Aorta (tissue), 5 donors: Measurements from ENCODE around the gene FYN. TPM values are rescaled to one million over a fixed set of nuclear protein-coding genes. Genes with fewer than 3 reads are reported as not detected.

Experiments
- ATAC-seq: fragments of 200-7000 bp; cut with Tn5 transposase; one replicate; pipeline ENCODE4 v1.9.1; 2022; ENCODE audit warnings: moderate library complexity; ENCODE audit not compliant: low FRiP score
- DNase-seq, 2 donors: peaks; one replicate each; pipeline ENCODE4 v3.0.0-alpha.2; 2020
- H3K27ac ChIP-seq, 2 donors: one replicate each; pipeline ENCODE4 v1.5.1; 2013; ENCODE audit warnings: low read length in 2 of 2, mild to moderate bottlenecking in 2 of 2, moderate library complexity in 2 of 2, control low read depth in 1 of 2, inconsistent platforms in 1 of 2, low read depth in 1 of 2
- H3K27me3 ChIP-seq, 2 donors: one replicate each; pipeline ENCODE4 v1.6.1; 2013; ENCODE audit warnings: control low read depth in 1 of 2, low read length in 1 of 2, mild to moderate bottlenecking in 1 of 2, moderate library complexity in 1 of 2; ENCODE audit not compliant: insufficient read depth in 2 of 2, control insufficient read depth in 1 of 2
- H3K36me3 ChIP-seq, 2 donors: one replicate each; pipeline ENCODE4 v1.6.1; 2013; ENCODE audit warnings: control low read depth in 1 of 2, low read length in 1 of 2, mild to moderate bottlenecking in 1 of 2; ENCODE audit not compliant: insufficient read depth in 2 of 2, control insufficient read depth in 1 of 2
- H3K4me1 ChIP-seq, 2 donors: one replicate each; pipeline ENCODE4 v1.6.1; 2013; ENCODE audit warnings: low read length in 2 of 2, control low read depth in 1 of 2, mild to moderate bottlenecking in 1 of 2, moderate library complexity in 1 of 2; ENCODE audit not compliant: insufficient read depth in 2 of 2, control insufficient read depth in 1 of 2
- H3K4me3 ChIP-seq, 2 donors: one replicate each; pipeline ENCODE4 v1.5.1; 2013; ENCODE audit warnings: low read length in 2 of 2, control low read depth in 1 of 2, mild to moderate bottlenecking in 1 of 2
- H3K9me3 ChIP-seq: one replicate; pipeline ENCODE4 v1.6.1; 2013; ENCODE audit warnings: mild to moderate bottlenecking, low read length; ENCODE audit not compliant: control insufficient read depth
- WGBS, 2 donors: extraction: QIAGEN DNeasy Blood & Tissue Kit; methylation state at CpG; one replicate each; pipeline ENCODE4 v1.1.7; 2013; 5-methylcytosine and 5-hydroxymethylcytosine counted together
- intact Hi-C, 2 donors: fragments of 100-400 bp; cut with DNase I; formaldehyde crosslinking; loops; one replicate each; pipeline versions ENCODE4 v1.14.2 to v1.15.0; 2022
- polyA plus RNA-seq, 2 donors: library from polyadenylated mRNA; stranded (reverse); fragments of 200-250 nt; gene quantifications; one replicate each; pipeline ENCODE4 v1.2.3, GENCODE V29; 2013
- total RNA-seq, 2 donors: library from RNA; stranded (reverse); fragmentation: NEBNext Ultra II Directional; extraction: Animal tissue kit (Norgen Biotek cat#: 25700); gene quantifications; one replicate each; pipeline ENCODE4 v1.2.1, GENCODE V29; 2021
- donor health status: healthy with polysubstance abuse.
- donor health status: Bipolar disorder and iron deficiency.
- donor health status: DM: no; HTN: no; CAD: no.
- donor health status: DM: no; HTN: no; CAD: no.
- donor health status: DM: yes; HTN: yes; CAD: no.

FYN gene
- total and polyA plus RNA-seq, 4 donors: 31.7 to 162 (median 66.3) TPM

DNA sequence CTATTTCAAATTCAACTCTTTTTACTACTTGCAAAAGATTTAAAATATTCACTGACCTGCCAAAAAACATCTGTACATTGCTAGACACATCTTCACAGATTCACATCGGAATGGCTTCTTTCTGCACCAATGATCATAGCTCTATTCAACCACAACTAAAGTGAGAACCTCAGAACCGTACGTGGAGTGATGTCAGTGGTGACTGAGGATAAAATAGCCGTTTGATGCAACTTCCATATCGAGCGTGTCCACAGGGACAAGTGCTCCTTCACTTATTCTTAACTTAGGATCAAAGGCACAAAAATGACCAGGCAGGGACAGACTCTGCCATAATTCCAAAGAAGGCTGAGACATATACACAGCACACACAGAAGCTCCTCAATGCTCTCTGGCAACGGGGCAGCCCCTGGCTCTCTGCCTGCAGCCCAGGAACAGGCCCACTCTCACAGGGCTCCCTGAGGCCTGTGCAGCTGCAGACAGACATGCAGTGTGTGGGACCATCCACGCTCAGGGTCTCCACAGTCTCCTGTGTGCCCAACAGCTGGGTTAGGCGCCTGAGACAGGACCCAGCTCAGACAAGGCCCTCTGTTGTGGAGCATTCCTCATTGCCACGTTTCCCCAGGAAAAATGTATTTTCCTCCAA is 22.8 kb downstream of the FYN start:
- no peaks in the 10 kb centered on the region for H3K4me1 ChIP-seq
- no peak for ATAC-seq
- 78 to 80% methylated on average over 10 of the region's 10 CpGs for WGBS, 2 donors

DNA sequence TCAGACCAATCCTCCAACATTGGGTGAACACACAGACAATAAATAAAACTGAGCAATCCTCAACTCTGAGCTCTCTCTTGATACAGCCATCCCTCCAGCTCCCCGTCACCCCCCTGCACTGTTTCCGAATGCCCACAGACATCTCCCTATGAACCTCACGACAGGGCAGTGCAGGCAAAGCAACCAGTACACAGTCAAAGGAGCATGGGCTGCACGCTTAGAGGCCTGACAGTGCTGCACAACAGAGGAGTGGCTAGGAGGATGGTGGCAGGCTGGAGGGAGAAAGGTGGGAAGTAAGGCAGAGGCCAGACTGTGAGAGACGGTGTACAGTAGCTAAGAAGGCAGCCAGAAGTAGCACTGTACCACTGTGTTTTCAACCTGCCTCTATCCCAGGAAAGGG is 24.0 kb downstream of the FYN start:
- ATAC-seq: no peak
- whole genome bisulfite sequencing, 2 donors: 88 to 95% methylated on average over 5 of the region's 5 CpGs
- no peak overlapping the region for H3K27ac ChIP-seq
- no peaks in the 10 kb centered on the region for H3K4me1 ChIP-seq
- H3K36me3 ChIP-seq: peaks cover 0 to 2% of the 10 kb centered on the region in 2 donors
- H3K4me3 ChIP-seq: no peak overlapping the region
- no peak for DNase-seq
- H3K9me3 ChIP-seq: no peaks in the 10 kb centered on the region
- intact Hi-C loops: no loop called here
- no peaks in the 10 kb centered on the region for H3K27me3 ChIP-seq

More for the DNA sequence above, 22.8 kb downstream of the FYN start:
- Histone ChIP-seq H3K36me3 (peaks cover 0 to 2% of the 10 kb centered on the region in 2 donors), H3K27me3 (no peaks in the 10 kb centered on the region), H3K27ac (no peak overlapping the region), H3K9me3 (no peaks in the 10 kb centered on the region), H3K4me3 (no peak overlapping the region)
- DNase-seq: no peak
- intact Hi-C loops: no loop called here

GRCh38 chr6:111848262-111848812 is 24.9 kb downstream of the FYN start:
- no peaks in the 10 kb centered on the region for H3K27me3 ChIP-seq
- no peak overlapping the region for H3K4me3 ChIP-seq
- DNase-seq: no peak
- H3K27ac ChIP-seq: no peak overlapping the region
- H3K36me3 ChIP-seq: peaks cover 0 to 2% of the 10 kb centered on the region in 2 donors
- H3K4me1 ChIP-seq: no peaks in the 10 kb centered on the region
- 93 to 97% methylated on average over 7 of the region's 7 CpGs for WGBS, 2 donors
- H3K9me3 ChIP-seq: no peaks in the 10 kb centered on the region
- no peak for ATAC-seq
- intact Hi-C loops: no loop called here

GRCh38 chr6:111846492-111847409 is 26.5 kb downstream of the FYN start:
- Histone ChIP-seq H3K4me1 (no peaks in the 10 kb centered on the region), H3K9me3 (no peaks in the 10 kb centered on the region), H3K36me3 (no peaks in the 10 kb centered on the region), H3K4me3 (no peak overlapping the region), H3K27ac (no peak overlapping the region), H3K27me3 (no peaks in the 10 kb centered on the region)
- DNase-seq: no peak
- intact Hi-C loops: no loop called here
- WGBS, 2 donors: 44 to 45% methylated on average over 5 of the region's 5 CpGs
- no peak for ATAC-seq

DNA sequence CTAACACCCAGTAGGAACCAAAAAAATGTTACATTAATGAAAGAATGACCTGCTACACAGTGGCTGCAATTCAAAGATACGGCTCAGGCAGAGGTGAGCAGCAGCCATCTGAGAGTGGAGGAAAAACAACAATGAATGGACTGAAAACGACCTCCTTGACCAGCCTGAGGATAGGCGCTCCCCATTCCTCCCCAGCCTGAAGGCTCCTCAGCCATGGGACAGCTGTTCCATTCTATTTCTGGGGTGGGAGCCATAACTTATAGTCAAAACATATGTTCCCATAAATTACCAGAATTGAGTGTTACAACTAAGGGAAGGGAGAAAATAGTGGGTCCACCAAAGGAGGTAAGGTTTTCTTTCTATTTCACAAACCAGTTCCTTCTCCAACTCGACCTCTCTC is 27.2 kb downstream of the FYN start:
- Histone ChIP-seq H3K9me3 (no peaks in the 10 kb centered on the region), H3K27me3 (no peaks in the 10 kb centered on the region), H3K27ac (no peak overlapping the region), H3K4me3 (no peak overlapping the region), H3K36me3 (no peaks in the 10 kb centered on the region), H3K4me1 (no peaks in the 10 kb centered on the region)
- DNase-seq (no peak), ATAC-seq (no peak)
- 86 to 88% methylated on average over 4 of the region's 4 CpGs for WGBS, 2 donors
- intact Hi-C loops: no loop called here

GRCh38 chr6:111845441-111845871 is 27.8 kb downstream of the FYN start:
- Histone ChIP-seq H3K36me3 (no peaks in the 10 kb centered on the region), H3K4me3 (no peak overlapping the region), H3K4me1 (no peaks in the 10 kb centered on the region), H3K27ac (no peak overlapping the region), H3K27me3 (no peaks in the 10 kb centered on the region), H3K9me3 (no peaks in the 10 kb centered on the region)
- no peak for ATAC-seq
- 87% methylated on average over 8 of the region's 8 CpGs for WGBS, 2 donors
- intact Hi-C loops: no loop called here
- no peak for DNase-seq

- H3K27me3 ChIP-seq: no peaks in the 10 kb centered on the region
- H3K9me3 ChIP-seq: no peaks in the 10 kb centered on the region
- no peak overlapping the region for H3K4me3 ChIP-seq
- no peak overlapping the region for H3K27ac ChIP-seq
- intact Hi-C loops: no loop called here
- 67 to 71% methylated on average over 2 of the region's 2 CpGs for WGBS, 2 donors
- DNase-seq (no peak), ATAC-seq (no peak)
- no peaks in the 10 kb centered on the region for H3K36me3 ChIP-seq
- H3K4me1 ChIP-seq: no peaks in the 10 kb centered on the region
Measured at GRCh38 chr6:111844921-111845320, 28.3 kb downstream of the FYN start.

DNA sequence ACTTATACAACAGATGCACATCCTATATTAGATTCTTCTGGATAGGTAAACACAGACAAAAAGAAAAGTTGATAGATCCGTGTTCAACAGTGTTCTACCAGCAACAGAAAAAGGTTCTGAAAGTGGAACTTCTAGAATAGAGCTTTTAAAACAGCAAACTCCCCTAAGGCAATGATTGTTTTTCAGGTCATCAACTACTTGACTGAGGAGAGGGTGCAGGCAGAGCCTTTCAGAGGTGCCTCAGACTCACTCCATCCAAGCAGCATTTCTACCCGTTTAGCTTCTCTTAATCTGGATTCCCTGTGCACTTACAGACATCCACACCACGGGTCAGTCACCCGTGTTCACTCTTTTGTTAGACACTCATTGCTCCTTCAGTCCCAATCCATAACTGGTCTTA is 28.9 kb downstream of the FYN start:
- Histone ChIP-seq H3K9me3 (no peaks in the 10 kb centered on the region), H3K36me3 (no peaks in the 10 kb centered on the region), H3K4me1 (no peaks in the 10 kb centered on the region), H3K27me3 (no peaks in the 10 kb centered on the region), H3K27ac (no peak overlapping the region), H3K4me3 (no peak overlapping the region)
- WGBS, 2 donors: 67 to 70% methylated on average over 4 of the region's 4 CpGs
- DNase-seq: no peak
- ATAC-seq: no peak
- intact Hi-C loops: no loop called here
